ENCODE results near the gene GALNT5.

GALNT5 gene

DNA sequence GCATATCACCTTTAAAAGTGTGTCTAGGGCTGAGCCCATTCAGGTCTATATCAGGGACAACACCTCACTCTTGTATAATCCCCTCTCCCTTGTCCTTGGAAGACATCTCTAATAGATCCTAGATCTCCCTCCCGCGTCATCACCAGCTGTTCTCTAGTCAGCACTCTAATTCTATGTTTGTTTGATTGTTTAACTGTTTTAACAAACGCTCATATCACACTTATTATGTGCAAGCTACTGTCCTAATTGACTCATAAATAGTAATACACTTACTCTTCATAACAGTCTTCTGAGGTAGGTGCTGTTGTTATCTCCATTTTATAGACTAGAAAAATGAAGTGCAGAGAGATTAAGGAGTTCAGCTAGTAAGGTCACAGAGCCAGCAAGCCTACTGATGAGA lies 69.7 kb downstream of the GALNT5 start:
- no peak for DNase-seq (ENCODE audit: low read depth, low spot score)

DNA sequence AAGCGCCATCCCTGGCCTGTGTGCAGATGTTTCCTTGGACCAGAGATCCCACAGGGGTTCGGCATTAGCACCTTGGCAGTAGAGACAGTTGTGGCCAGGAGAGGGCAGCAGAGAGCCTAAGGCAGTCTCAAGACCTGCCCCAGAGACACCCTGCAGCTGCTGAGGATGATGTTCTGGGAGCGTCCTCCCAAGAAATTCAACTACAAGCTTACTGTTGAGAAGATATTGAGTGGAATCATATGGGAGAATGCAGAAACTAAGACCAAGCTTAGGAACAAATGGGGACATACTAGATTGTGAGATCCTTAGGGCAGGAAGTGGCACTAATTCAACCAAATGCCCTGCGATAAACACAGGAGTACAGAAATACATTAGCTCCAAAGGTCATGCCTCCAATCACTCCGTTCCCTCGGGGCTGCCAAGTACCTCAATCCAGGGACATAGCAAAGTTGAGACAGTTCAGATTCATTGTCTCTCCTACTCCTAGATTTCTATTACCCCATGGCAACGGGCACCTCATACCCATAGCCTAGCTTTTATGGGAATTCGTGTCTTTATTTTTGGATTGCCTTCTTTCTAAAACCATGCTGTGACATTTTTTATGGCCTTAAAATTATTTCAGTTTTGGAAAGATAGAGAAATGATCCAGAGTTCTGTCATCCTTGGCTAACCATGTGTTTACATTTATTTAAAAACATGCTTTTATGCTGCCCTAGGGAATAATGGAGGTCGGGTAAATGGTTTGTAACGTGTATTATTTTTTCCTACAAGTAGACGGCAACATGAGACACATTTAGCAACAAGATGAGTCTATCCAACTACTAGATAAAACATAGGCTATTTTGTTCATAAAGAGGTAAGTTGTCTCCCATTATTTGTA lies 70.4 kb downstream of the GALNT5 start:
- peak; percentile 78 for DNase-seq (ENCODE audit: low read depth, low spot score)

DNA sequence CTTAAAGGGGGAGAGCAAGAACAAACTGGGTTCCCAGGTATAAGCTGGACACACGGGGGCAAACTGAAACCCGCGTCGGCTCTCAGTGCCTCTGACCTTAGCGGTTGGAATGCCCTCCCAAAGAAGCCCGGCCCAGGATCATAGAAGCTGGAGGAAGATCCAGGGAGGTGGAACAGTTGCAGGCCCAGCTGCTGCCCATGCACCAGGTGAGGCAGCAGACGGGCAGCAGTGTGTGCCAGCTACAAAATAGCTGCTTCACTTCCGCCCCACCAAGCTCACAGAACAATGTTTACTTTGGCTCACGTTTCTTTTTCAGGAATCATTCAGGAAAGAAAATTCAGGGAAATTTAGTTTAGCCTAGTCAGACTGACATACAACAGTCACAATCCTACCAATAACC lies 72.0 kb downstream of the GALNT5 start:
- no peak for DNase-seq (ENCODE audit: low read depth, low spot score)

DNA sequence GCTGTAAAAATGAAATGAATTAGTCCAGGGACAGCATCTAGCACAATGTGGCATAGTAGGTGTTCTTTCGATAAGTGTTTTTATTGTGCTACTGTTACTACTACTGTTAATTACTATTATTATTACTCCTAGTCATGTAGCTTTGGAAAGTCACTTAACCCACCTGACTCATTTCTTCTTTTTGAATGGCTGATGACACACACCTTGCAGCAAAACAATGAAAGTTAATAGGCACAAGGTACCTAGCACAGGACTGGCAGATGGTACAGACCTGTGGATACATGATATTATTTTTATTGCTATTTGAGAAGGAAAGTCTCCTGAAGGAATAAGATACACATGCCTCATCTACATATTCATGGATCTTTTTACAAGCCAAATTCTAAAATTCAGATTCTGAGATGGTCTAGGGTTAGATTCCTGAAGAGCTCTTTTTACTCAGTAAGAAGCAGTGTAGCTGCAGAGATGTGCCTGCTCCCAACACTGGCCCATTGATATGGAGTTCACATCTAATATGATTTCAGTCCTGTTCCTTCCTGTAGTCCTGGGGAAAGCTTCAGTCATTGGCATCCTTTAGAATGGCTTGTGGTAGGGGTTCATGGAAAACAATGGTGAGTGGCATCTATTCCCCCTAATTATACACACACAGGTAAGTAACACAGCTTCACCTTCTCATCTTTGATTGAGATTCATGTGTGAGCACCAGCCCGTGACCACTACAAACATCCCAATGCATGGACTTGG lies 76.0 kb downstream of the GALNT5 start:
- DNase-seq (ENCODE audit: low read depth, low spot score) = no peak

DNA sequence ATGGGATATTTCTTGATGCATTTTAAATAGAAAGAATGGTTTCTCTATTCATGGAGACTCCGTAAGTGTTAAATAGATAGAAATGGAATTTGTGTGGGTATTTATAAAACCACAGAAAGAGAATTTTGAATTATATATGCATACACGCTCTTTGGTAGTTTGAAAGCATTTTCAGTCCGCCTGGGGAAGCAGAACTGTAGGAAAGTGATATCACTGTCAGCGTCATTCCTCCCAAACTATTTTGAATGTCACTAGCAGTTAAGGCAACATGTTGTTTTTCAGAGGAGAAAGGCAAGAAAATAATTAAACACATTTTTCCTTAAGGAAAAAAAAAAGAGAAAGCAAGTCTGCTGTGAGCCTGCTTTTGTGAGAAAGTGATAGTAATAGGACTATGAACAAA lies 76.8 kb downstream of the GALNT5 start:
- no peak for DNase-seq (ENCODE audit: low read depth, low spot score)

DNA sequence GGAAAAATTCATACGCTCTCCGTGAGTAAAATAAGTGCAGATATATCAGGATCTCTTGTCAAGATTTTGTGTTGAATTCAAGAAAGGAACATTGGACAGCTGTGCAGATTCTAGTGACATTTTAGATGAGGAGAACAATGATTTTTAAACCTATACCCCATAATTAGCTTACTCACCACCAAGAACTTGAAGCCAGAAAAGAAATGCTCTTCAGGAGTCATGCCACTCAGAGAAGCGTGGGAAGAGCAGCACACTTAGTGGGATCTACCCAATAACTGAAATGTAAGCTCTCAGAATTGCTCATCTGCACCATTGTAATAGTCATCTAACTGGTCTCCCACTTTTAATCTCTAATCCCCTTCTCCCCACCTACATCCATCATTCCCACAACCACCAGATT lies 77.3 kb downstream of the GALNT5 start:
- DNase-seq (ENCODE audit: low read depth, low spot score) = no peak

DNA sequence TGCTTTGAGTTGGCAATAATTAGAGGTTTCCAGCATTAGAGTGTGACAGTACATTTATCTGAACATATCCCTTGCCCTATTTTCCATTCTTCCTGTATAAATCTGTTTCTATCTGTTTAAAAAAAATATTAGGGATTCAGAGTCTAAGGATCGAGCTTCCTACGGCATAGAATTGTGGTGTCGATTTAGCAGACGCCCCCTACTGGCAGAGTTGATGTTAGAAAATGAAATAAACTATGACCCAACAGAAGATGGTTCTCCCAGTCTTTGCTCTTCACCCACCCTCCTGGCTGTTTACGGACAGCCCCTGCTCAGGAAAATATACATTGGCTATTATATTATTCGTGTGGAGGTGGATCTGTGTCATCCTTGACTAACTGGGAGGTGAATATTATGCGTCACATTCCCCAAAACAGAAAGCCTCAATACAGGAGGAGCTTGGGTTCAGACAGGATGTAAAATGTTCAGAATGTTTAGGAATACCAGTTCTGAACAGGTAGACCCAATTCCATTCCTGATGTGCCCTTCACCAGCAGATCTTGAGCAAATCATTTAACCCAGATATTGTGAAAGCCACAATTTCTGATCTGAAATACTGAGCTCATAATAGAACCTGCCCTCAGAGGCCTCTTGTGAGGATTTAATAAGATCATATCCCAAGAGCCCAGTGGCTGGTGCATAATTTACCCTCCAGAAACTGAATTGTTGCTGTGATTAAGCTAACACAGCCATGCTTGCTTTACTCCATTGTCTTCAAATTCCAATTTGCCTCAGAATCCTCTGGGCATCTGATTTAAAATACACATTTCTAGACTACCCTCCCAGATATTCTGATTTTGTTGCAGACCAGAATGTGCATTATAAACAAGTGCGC lies 78.9 kb downstream of the GALNT5 start:
- peak; percentile 33 for DNase-seq (ENCODE audit: low read depth, low spot score)

DNA sequence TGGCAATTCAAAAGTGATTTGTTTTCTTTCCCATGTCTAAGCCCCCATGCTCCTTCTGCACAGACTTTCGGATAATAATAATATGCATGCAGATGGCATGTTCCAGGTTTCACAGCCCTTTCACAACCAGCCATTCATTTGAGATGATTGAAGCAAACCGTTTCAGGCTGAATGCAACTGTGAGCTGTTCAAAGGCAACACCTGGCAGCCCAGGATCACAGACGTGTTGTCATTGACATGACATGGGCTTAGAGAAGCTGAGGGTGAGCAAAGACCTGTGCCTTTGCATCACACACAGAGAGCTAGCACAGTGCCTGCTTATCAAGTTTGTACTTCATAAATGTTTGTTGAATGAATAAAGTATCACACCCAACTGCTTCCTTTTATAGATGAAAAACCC lies 80.5 kb downstream of the GALNT5 start:
- DNase-seq (ENCODE audit: low read depth, low spot score) = no peak

DNA sequence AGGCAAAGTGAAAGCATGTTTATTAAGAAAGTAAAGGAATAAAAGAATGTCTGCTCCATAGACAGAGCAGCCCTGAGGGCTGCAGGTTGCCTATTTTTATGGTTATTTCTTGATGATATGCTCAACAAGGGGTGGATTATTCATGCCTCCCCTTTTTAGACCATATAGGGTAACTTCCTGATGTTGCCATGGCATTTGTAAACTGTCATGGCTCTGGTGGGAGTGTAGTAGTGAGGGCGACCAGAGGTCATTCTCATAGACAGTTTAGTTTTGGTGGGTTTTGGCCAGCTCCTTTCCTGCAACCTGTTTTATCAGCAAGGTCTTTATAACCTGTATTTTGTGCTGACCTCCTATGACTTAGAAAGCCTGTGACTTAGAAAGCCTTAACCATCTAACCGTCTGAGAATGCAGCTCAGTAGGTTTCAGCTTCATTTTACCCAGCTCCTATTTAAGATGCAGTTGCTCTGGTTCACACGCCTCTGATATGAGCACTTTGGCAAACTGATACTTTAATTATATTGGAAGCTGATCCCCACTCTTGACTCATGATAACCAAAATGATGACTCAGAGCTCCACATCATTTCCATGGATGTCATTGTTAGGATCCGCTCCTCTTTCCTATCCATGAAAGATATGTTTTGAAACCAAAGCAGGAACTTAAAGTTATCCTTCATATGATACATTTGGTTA lies 82.6 kb downstream of the GALNT5 start:
- DNase-seq (ENCODE audit: low read depth, low spot score) = peak; percentile 13

DNA sequence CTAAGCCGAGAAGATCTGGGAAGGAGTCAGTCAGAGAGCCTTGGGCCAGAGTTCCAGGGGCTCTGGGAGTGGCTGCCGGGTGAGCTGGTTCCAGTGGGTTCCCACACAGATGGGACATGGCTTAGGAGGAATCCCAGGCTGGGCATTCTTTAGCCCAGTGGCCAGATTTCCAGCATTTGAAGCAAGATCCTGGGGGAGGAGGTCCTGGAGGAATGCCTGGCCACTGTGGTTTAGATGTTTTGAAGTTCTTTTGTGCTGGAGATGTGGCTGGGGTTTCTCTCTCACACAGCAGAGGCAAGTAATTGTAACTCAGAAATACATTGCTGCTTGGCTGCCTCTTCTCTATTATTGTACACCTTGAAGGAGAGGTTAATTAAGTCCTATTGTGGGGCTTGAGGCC lies 83.9 kb downstream of the GALNT5 start:
- DNase-seq (ENCODE audit: low read depth, low spot score) = peak; percentile 89

DNA sequence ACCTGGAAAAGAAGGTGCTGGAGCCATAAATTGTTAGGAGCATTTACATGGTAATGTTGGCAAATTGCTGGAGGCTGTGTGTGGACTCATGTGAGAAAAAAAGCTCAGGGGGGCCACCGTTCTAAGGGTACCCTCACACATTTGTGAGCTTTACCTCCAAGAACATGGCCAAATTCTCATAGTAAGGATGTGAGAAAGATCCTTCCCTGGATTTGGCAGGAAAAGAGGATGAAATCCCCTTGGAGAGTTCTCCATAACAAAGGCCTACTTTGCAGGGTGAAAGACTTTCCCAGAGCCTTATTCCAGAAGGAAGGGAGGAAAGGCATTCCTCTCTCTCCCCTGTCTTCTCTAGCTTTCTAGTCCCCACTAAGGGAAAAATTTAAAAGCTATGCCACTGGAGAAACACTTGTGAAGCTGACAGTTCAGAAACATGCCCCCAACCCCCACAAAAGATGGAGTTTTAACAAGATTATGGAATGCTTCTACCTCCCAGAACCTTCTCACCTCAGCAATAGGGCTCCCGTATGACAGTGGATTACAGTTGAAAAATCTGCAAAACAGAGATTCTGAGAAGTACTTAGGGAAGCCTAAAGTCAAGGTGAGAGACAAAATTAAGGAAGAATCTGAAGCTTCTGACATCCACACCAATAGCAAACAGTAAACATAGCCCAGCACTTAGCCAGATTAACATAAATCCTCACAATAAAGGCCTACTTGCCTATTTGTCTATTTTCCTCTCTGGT lies 88.3 kb downstream of the GALNT5 start:
- DNase-seq (ENCODE audit: low read depth, low spot score) = no peak

DNA sequence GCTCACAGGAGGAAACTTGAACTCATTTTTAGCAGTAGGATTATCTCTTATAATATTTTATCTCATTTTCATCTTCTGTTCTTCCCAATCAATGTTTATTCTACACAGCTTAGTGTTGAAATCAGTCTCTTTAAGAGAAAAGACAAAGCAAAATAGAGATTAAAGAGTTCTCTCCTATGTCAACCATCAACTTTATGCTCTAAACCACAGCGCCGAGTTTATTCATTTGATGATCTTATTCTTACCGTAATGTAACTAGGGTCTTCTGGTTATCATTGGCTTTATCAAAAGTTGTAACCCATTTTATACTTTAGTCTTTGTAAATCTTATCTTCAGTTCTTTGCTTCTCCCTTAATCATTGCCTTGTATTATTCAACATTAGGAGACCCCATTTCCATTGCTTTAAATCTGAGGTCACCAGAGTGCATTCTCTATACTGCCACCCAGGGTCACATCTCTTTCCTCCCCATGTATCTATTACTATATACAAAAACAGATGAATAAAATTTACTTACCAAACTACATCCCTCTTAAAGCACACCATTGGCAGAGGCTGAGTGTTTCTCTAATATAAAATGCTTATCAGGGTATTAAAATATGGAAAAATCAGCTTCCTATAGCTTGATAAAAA lies 90.9 kb downstream of the GALNT5 start:
- DNase-seq (ENCODE audit: low read depth, low spot score) = no peak

DNA sequence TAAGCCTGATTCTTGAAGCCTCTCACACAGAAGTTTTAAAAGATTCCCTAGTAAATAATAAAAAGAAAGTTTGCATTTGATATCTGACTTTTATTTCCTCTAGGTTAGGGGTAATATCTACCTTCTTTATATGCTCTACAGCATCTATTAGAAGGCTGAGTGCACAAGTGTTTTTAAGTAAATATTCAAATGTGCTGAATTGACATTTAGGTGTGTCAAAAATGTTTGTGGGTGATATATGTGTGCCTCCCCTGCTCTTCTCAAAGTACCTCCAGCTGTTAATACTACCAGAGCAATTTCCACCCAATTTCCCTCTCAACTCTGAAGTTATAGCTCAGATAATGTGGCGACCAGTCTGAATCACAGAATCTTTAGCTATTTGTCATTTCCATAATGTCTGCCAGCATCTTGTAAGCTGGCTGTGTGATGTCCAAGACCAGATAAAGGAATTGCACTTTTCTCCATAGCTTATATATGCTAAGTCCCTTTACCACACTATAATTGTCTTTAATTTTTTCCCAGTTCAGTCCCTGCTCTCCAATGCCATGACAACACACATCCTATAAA lies 92.5 kb downstream of the GALNT5 start:
- DNase-seq (ENCODE audit: low read depth, low spot score) = no peak

DNA sequence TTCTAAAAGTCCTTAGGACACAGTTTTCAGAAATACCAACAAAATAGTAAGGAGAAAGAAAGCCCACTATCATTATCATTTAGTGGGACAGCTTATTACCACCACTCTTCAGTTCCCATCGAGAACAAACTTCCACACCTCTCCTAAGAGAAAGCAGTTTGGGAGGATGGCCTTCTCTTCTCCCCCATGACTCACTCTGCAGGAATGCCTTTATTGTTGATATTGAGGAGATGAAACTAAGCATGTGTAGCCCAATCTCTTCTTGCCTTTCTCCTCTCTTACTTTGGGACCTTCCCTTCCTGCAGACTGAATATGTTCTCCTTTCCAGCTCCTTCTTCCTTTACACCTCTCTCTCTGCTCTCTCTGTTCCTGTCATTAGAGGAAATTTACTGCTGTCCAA lies 98.1 kb downstream of the GALNT5 start:
- peak; percentile 17 for DNase-seq (ENCODE audit: low read depth, low spot score)

DNA sequence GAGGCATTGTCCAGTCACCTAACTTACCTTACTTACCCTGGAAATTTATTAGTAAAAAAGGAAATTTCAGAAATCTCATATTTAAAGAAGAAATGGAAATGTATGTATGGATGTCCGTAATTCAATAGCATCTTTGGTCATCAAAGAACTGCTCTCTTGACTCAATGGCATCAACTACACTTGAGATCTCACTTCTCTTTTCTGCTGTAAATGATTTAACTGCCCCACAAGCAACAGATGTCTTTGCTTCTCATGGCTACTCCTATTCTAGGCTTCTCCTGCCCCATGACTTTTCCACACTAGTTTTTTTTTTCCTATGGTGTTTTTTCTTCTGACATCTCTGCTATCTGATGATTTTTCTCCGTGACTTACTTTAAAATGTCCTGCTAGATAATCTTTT lies 102.1 kb downstream of the GALNT5 start:
- DNase-seq (ENCODE audit: low read depth, low spot score) = no peak

DNA sequence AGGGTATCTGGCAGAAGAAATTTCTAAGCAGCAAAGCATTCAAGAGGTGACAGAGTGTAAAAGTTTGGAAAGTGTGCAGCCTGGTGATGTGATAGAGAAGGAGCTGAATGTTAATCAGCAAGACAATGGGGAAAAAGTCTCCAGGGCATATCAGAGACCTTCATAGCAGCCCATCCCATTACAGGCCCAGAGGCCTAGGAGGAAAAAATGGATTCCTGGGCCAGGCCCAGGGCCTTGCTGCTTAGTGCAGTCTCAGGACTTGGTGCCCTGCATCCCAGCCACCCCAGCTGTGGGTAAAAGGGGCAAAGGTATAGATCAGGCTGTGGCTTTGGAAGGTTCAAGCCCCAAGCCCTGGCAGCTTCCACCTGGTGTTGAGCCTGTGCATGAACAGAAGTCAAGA lies 104.0 kb downstream of the GALNT5 start:
- no peak for DNase-seq (ENCODE audit: low read depth, low spot score)

DNA sequence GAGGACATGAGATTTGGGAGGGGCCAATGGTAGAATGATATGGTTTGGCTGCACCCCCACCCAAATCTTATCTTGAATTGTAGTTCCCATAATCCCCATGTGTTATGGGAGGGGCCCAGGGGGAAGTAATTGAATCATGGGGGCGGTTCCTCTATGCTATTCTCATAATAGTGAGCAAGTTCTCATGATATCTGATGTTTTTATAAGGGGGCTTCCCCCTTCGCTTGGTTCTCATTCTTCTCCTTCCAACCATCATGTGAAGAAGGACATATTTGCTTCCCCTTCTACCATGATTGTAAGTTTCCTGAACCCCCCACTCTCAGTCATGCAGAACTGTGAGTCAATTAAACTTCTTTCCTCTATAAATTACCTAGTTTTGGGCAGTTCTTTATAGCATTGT lies 105.1 kb downstream of the GALNT5 start:
- DNase-seq (ENCODE audit: low read depth, low spot score) = no peak

DNA sequence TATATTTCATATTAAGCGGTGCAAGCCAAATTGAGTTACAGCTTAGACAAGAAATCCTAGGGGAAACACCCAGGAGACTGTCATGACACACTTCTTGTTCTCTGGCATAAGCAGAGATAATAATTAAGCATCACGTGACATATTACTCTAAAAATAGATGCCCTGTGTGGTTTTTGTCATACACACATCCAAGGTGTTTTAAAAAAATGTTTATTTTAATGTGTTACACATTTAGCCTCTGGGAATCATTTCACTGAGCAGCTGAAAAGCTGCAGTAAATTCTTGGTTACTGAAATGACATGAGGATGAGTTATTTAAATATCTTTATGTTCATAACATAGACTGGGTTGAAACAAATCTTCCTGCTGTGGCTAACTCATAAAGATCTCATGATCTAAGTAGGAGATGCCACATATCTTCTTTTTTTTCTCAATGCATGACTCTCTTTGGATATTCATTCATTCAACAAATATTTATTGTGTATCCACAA lies 106.2 kb downstream of the GALNT5 start:
- no peak for DNase-seq (ENCODE audit: low read depth, low spot score)
